Fibroblast of lung (primary cell): ENCODE results near the gene WNT3A. TPM values are rescaled to one million over a fixed set of nuclear protein-coding genes. Genes with fewer than 3 reads are reported as not detected.
"Not testable (repeated sequence)": the region's sequence is repeated elsewhere in the genome, so short reads cannot be mapped to it uniquely, and the experiment has no call there.

ENCODE experiments used
- DNase-seq, 2 donors: peaks; one replicate each; pipeline versions ENCODE4 v3.0.0 to v3.0.0-alpha.2; 2010; ENCODE audit warnings: low read depth in 2 of 2
- H2AFZ ChIP-seq: 2 replicates; pipeline ENCODE4 v1.5.1; 2012; ENCODE audit warnings: low read length, control low read depth, inconsistent platforms
- H3K27ac ChIP-seq: 2 replicates; pipeline ENCODE4 v1.5.1; 2011; ENCODE audit warnings: low read length, control low read depth; ENCODE audit not compliant: insufficient read depth
- H3K27me3 ChIP-seq: 2 replicates; pipeline ENCODE4 v1.5.1; 2011; ENCODE audit warnings: mild to moderate bottlenecking, low read length; ENCODE audit not compliant: control insufficient read depth, insufficient read depth
- H3K36me3 ChIP-seq: 2 replicates; pipeline ENCODE4 v1.5.1; 2011; ENCODE audit warnings: low read length; ENCODE audit not compliant: control insufficient read depth, insufficient read depth
- H3K4me1 ChIP-seq: 2 replicates; pipeline ENCODE4 v1.5.1; 2011; ENCODE audit warnings: low read length; ENCODE audit not compliant: control insufficient read depth, insufficient read depth; ENCODE audit errors: extremely low read depth
- H3K4me2 ChIP-seq: 2 replicates; pipeline ENCODE4 v1.5.1; 2011; ENCODE audit warnings: low read length, control low read depth; ENCODE audit not compliant: insufficient read depth; ENCODE audit errors: extremely low read depth
- H3K4me3 ChIP-seq, 4 experiments: fragments of 200-600 bp in 1 of 4; sonication (generic) in 1 of 4; replicated peaks in 1 of 4; 2 replicates each; pipeline ENCODE4 v1.5.1; 2011 to 2016; ENCODE audit warnings: low read length in 4 of 4, low read depth in 3 of 4, mild to moderate bottlenecking in 3 of 4, control low read depth in 2 of 4, inconsistent platforms in 1 of 4, mixed read lengths in 1 of 4; ENCODE audit not compliant: insufficient read depth in 1 of 4; ENCODE audit errors: control extremely low read depth in 1 of 4
- H3K79me2 ChIP-seq: 2 replicates; pipeline ENCODE4 v1.5.1; 2012; ENCODE audit warnings: mild to moderate bottlenecking, low read length, inconsistent platforms; ENCODE audit not compliant: control insufficient read depth, insufficient read depth
- H3K9ac ChIP-seq: 2 replicates; pipeline ENCODE4 v1.5.1; 2011; ENCODE audit warnings: mild to moderate bottlenecking, low read length, control low read depth; ENCODE audit not compliant: insufficient read depth
- H3K9me3 ChIP-seq: 2 replicates; pipeline ENCODE4 v1.5.1; 2012; ENCODE audit warnings: low read depth, low read length; ENCODE audit not compliant: control insufficient read depth, insufficient read depth
- H4K20me1 ChIP-seq: 2 replicates; pipeline ENCODE4 v1.5.1; 2011; ENCODE audit warnings: low read length; ENCODE audit not compliant: control insufficient read depth, insufficient read depth; ENCODE audit errors: extremely low read depth
- CTCF ChIP-seq, 2 donors: IDR thresholded peaks in 1 of 2; conservative IDR thresholded peaks in 1 of 2; 1 replicate in 1 of 2; 2 replicates in 1 of 2; pipeline ENCODE4 v1.5.1; 2011 to 2012; ENCODE audit warnings: low read length in 2 of 2, control low read depth in 1 of 2, inconsistent platforms in 1 of 2, low read depth in 1 of 2, mild to moderate bottlenecking in 1 of 2
- EZH2 ChIP-seq: IDR thresholded peaks from 2 replicates; pipeline ENCODE4 v1.5.1; 2012; ENCODE audit warnings: low read length, control low read depth, mild to moderate bottlenecking; ENCODE audit errors: missing control alignments
- polyA plus RNA-seq, 2 donors: library from polyadenylated mRNA; depleted of rRNA in 1 of 2; stranded (reverse) in 1 of 2; unstranded in 1 of 2; fragments of >200 nt; gene quantifications; 2 replicates each; pipeline ENCODE4 v1.2.1, GENCODE V29; 2011 to 2012; ENCODE audit warnings: missing spikeins in 1 of 2
- total RNA-seq: library from RNA; depleted of rRNA; stranded (reverse); fragments of >200 nt; gene quantifications from 2 replicates; pipeline ENCODE4 v1.2.1, GENCODE V29; 2014

The WNT3A gene
- total and polyA plus RNA-seq, 2 donors (not counting 1 experiment from before 2014, with no cell fraction given), result not detected

DNA sequence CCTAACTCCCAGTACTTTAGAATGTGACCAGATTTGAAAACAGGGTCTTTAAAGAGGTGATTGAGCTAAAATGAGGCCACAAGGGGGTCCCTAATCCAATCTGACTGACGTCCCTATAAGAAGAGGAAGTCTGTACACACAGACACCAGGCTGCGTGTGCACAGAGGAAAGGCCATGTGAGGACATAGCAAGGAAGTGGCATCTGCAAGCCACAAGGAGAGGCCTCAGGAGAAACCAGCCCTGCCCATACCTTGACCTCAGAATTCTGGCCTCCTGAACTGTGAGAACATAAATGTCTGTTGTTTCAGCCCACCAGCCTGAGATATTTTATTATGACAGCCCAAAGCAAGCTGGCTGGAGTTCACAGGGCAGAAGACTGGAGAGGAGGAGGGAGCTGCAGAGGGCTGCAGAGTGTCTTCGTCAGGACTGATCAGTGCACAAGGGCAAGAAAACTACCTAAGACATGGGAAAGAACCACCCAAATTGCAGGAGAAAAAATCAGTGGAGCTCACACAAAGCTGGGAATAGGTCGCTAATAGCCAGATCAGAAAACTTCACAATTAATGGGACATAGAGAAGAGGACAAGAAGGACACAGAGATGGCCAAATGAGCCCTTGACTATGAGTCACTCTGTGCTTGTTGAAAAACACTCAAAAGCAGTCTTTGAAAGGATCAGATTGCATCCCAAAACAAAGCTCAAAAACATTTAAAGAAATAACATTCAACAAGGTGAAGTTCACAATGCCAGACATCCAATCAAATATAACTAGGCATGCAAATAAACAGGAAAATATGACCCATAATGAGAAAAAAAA is 44.9 kb upstream of the WNT3A start:
- Histone ChIP-seq H3K79me2 (no peaks in the 10 kb centered on the region), H3K4me3 (no peak overlapping the region), H4K20me1 (no peaks in the 10 kb centered on the region), H3K9me3 (no peaks in the 10 kb centered on the region), H3K4me1 (no peaks in the 10 kb centered on the region), H3K9ac (no peak overlapping the region), H3K36me3 (no peaks in the 10 kb centered on the region), H3K27me3 (no peaks in the 10 kb centered on the region), H3K27ac (no peak overlapping the region), H3K4me2 (no peak overlapping the region), H2AFZ (no peak overlapping the region)
- no peak for DNase-seq
- no peak for TF ChIP-seq EZH2
- TF ChIP-seq CTCF (conservative IDR thresholded peaks at IDR 0.05 in 1 of 2, IDR thresholded peaks at IDR 0.05 in 1 of 2; ENCODE audit: low read depth in 1 of 2, low read length in 2 of 2), result no peak

DNA sequence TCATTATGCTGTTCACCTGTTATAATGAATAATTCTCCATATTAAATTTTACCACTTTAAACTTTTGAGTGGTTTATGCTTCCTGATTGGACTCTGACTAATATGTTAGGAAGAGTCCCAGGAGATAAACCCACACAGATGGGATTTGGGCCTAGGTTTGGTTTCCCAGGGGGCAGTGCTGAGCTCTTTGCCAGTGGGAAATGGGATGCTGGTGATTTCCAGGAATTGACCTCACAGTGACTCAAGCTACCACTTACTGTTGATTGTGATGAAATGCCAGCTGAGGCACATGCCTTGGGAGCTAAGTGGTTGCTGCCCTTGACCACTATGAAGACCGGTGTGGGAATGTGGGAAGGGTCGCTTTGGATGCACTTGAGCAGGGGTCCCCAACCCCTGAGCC is 40.1 kb upstream of the WNT3A start:
- H3K4me2 ChIP-seq, H3K79me2 ChIP-seq, H3K4me1 ChIP-seq, H3K27ac ChIP-seq, H3K36me3 ChIP-seq, H3K4me3 ChIP-seq, H3K9me3 ChIP-seq, H3K27me3 ChIP-seq, H2AFZ ChIP-seq, H4K20me1 ChIP-seq, H3K9ac ChIP-seq: not testable (repeated sequence)
- DNase-seq, result peak; percentile 27 to 36
- peak; percentile 11 to 21 for TF ChIP-seq CTCF (conservative IDR thresholded peaks at IDR 0.05 in 1 of 2, IDR thresholded peaks at IDR 0.05 in 1 of 2; ENCODE audit: low read depth in 1 of 2, low read length in 2 of 2)

DNA sequence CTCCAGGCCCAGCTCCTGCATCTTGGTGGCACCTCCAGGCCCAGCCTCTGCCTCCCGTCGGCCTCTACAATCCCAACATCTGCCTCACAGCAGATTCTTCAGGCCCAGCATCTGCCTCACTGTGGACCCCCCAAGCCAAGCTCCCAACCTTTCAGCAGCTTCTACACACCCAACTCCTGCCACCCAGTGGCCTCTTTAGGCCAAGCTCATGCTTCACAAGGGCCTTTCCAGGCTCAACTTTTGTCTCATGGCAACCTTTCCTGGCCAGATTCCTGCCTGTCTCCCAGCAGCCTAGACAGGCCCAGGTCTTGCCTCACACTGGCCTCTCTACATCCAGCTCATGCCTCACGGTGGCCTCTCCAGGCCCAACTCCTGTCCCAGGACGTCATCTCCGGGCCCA is 39.0 kb upstream of the WNT3A start:
- not testable (repeated sequence) for H3K79me2 ChIP-seq, H3K27ac ChIP-seq, H2AFZ ChIP-seq, H3K4me2 ChIP-seq, H3K9me3 ChIP-seq, H3K27me3 ChIP-seq, H4K20me1 ChIP-seq, H3K4me1 ChIP-seq, H3K9ac ChIP-seq, H3K36me3 ChIP-seq, H3K4me3 ChIP-seq, DNase-seq

- not testable (repeated sequence) for H3K4me2 ChIP-seq, DNase-seq, H3K27ac ChIP-seq, H3K36me3 ChIP-seq, H3K27me3 ChIP-seq, H4K20me1 ChIP-seq, H2AFZ ChIP-seq, H3K9me3 ChIP-seq, H3K4me3 ChIP-seq, H3K79me2 ChIP-seq, H3K4me1 ChIP-seq, H3K9ac ChIP-seq
Measured at GRCh38 chr1:227970076-227970995, 36.5 kb upstream of the WNT3A start.

DNA sequence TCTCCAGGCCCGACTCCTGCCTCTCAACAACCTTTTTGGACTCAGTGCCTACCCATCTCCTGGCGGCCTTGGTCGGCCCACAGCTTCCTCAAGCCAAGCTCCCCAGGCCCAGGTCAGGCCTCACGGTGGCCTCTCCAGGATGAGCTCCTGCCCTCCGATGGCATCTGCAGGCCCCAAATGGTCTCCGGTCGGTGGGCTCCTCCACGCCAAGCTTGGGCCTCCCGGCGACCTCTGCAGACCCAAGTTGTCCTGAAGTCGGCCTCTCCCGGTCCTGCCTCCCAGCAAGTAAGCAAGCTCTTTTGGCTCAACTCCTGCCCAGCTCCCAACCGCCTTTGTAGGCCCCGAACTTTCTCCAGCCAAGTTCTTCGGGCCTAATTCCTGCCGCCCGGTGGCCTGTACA is 35.6 kb upstream of the WNT3A start:
- not testable (repeated sequence) for H4K20me1 ChIP-seq, DNase-seq, H3K27ac ChIP-seq, H3K9me3 ChIP-seq, H3K9ac ChIP-seq, H3K4me3 ChIP-seq, H2AFZ ChIP-seq, H3K4me1 ChIP-seq, H3K79me2 ChIP-seq, H3K36me3 ChIP-seq, H3K27me3 ChIP-seq, H3K4me2 ChIP-seq
